GM21576 (cell line): ENCODE measurements around the gene TANGO2.

ENCODE experiments used
- ATAC-seq: cut with Tn5 transposase; IDR thresholded peaks from one replicate; pipeline ENCODE4 v1.9.1; 2021; ENCODE audit warnings: mild to moderate bottlenecking, moderate library complexity; ENCODE audit not compliant: unreplicated experiment

Gene TANGO2

GRCh38 chr22:20083157-20083890 is 62.4 kb downstream of the TANGO2 start:
- ATAC-seq = no peak

GRCh38 chr22:20083891-20084546 is 63.1 kb downstream of the TANGO2 start:
- ATAC-seq = no peak

- ATAC-seq = no peak
Measured at GRCh38 chr22:20084547-20085413, 63.9 kb downstream of the TANGO2 start.

GRCh38 chr22:20085651-20086050 is 64.7 kb downstream of the TANGO2 start:
- ATAC-seq = no peak

- ATAC-seq = no peak
Measured at GRCh38 chr22:20086101-20086599, 65.2 kb downstream of the TANGO2 start.

- no peak for ATAC-seq
Measured at GRCh38 chr22:20086763-20087162, 65.9 kb downstream of the TANGO2 start.

GRCh38 chr22:20087319-20088262 is 66.7 kb downstream of the TANGO2 start:
- no peak for ATAC-seq

- ATAC-seq = no peak
Measured at GRCh38 chr22:20088263-20088648, 67.3 kb downstream of the TANGO2 start.

- no peak for ATAC-seq
Measured at GRCh38 chr22:20089226-20089976, 68.5 kb downstream of the TANGO2 start.

GRCh38 chr22:20089977-20090729 is 69.2 kb downstream of the TANGO2 start:
- ATAC-seq = no peak

GRCh38 chr22:20090730-20091240 is 69.9 kb downstream of the TANGO2 start:
- ATAC-seq = no peak

GRCh38 chr22:20091690-20092476 is 71.0 kb downstream of the TANGO2 start:
- no peak for ATAC-seq

- ATAC-seq = no peak
Measured at GRCh38 chr22:20092477-20092854, 71.6 kb downstream of the TANGO2 start.

GRCh38 chr22:20093418-20094196 is 72.7 kb downstream of the TANGO2 start:
- no peak for ATAC-seq

- no peak for ATAC-seq
Measured at GRCh38 chr22:20094197-20094807, 73.4 kb downstream of the TANGO2 start.

GRCh38 chr22:20095521-20095920 is 74.6 kb downstream of the TANGO2 start:
- no peak for ATAC-seq
